GM12891 (cell line): Measurements from ENCODE around the gene MTREX.

Experiments
- POLR2A ChIP-seq: IDR thresholded peaks from 2 replicates; pipeline ENCODE4 v1.6.1; 2011; ENCODE audit warnings: low read depth, low read length, control low read depth
- POLR2AphosphoS5 ChIP-seq: IDR thresholded peaks from 2 replicates; pipeline ENCODE4 v1.6.1; 2011; ENCODE audit warnings: low read depth, low read length, control low read depth
- POU2F2 ChIP-seq: IDR thresholded peaks from 2 replicates; pipeline ENCODE4 v1.6.1; 2011; ENCODE audit warnings: low read depth, mild to moderate bottlenecking, control low read depth, low read length, moderate library complexity
- SPI1 ChIP-seq: IDR thresholded peaks from 2 replicates; pipeline ENCODE4 v1.6.1; 2011; ENCODE audit warnings: low read depth, low read length, control low read depth
- TAF1 ChIP-seq: IDR thresholded peaks from 2 replicates; pipeline ENCODE4 v1.6.1; 2011; ENCODE audit warnings: low read depth, low read length, control low read depth

- TF ChIP-seq TAF1 (no peak), POLR2A (no peak), POU2F2 (no peak), POLR2AphosphoS5 (no peak), SPI1 (no peak)
Observed at GRCh38 chr5:55418994-55419968, 111.5 kb downstream of the MTREX start.
